Hepatocyte (in vitro differentiated cells): ENCODE measurements around the gene OSGIN1.
A peak's percentile ranks its signal among the peaks of the same experiment; 100 is the strongest.

Experiments
- CTCF ChIP-seq: fragments of 200-600 bp; sonication (generic); IDR thresholded peaks from 2 replicates; pipeline ENCODE4 v1.5.1; 2016; ENCODE audit warnings: antibody characterized with exemption, mild to moderate bottlenecking; ENCODE audit not compliant: poor library complexity
- EZH2 ChIP-seq: fragments of 200-600 bp; sonication (generic); IDR thresholded peaks from 2 replicates; pipeline ENCODE4 v1.6.1; 2016; ENCODE audit warnings: antibody characterized with exemption, mild to moderate bottlenecking, borderline replicate concordance
- EZH2phosphoT487 ChIP-seq: fragments of 200-600 bp; sonication (generic); IDR thresholded peaks from one replicate; pipeline ENCODE4 v1.6.1; 2018; ENCODE audit warnings: antibody characterized with exemption, mild to moderate bottlenecking, low read depth, moderate library complexity; ENCODE audit not compliant: unreplicated experiment, severe bottlenecking

GRCh38 chr16:83967838-83968305, 14.8 kb downstream of the OSGIN1 start, which contains the start of gene NECAB2:
- TF ChIP-seq CTCF (peak; percentile 62), EZH2 (no peak), EZH2phosphoT487 (no peak)
